PC-9 (cell line): Measurements from ENCODE around the gene LPCAT1. TPM values are rescaled to one million over a fixed set of nuclear protein-coding genes. Genes with fewer than 3 reads are reported as not detected.

Source experiments
- BruUV-seq: library from RNA; stranded (reverse); fragments of 400-500 nt; replicated peaks from 2 replicates; lab custom pipeline; 2021; lab: Mats Ljungman, UMichigan
- CTCF ChIA-PET: fragments of 300-600 bp; sonication (Branson Sonifier 250); formaldehyde crosslinking; loops from one replicate; lab custom pipeline; 2022; ENCODE audit warnings: antibody characterized with exemption; lab: Charles Lee
- POLR2A ChIA-PET: fragments of 300-600 bp; sonication (Branson Sonifier 250); formaldehyde crosslinking; loops from one replicate; lab custom pipeline; 2022; ENCODE audit warnings: antibody characterized with exemption; ENCODE audit not compliant: unreplicated experiment; lab: Charles Lee
- DNase-seq, 2 experiments: peaks; one replicate each; pipeline versions ENCODE4 v3.0.0 to v3.0.0-alpha.2; 2015 to 2022; ENCODE audit warnings: mixed read lengths in 1 of 2
- H2AFZ ChIP-seq: fragments of 200-600 bp; sonication (generic); 2 replicates; pipeline ENCODE4 v1.8.1; 2017; ENCODE audit warnings: antibody characterized with exemption
- H3F3A ChIP-seq: fragments of 200-600 bp; sonication (generic); 2 replicates; pipeline ENCODE4 v1.8.1; 2017; ENCODE audit warnings: antibody characterized with exemption, mild to moderate bottlenecking, low read depth; ENCODE audit not compliant: insufficient read depth
- H3K27ac ChIP-seq: fragments of 200-600 bp; sonication (generic); 2 replicates; pipeline ENCODE4 v1.6.1; 2016; ENCODE audit warnings: mixed run types
- H3K27me3 ChIP-seq: fragments of 200-600 bp; sonication (generic); 2 replicates; pipeline ENCODE4 v1.6.1; 2016; ENCODE audit warnings: low read depth, mixed run types; ENCODE audit not compliant: insufficient read depth
- H3K36me3 ChIP-seq: fragments of 200-600 bp; sonication (generic); 2 replicates; pipeline ENCODE4 v1.6.1; 2016; ENCODE audit warnings: low read depth, mixed run types
- H3K4me1 ChIP-seq: fragments of 200-600 bp; sonication (generic); replicated peaks from 2 replicates; pipeline ENCODE4 v1.6.1; 2016; ENCODE audit warnings: mixed run types; ENCODE audit not compliant: insufficient read depth
- H3K4me2 ChIP-seq: fragments of 200-600 bp; sonication (generic); 2 replicates; pipeline ENCODE4 v1.6.1; 2017; ENCODE audit warnings: mixed run types
- H3K4me3 ChIP-seq: fragments of 200-600 bp; sonication (generic); 2 replicates; pipeline ENCODE4 v1.6.1; 2016; ENCODE audit warnings: mixed run types
- H3K79me2 ChIP-seq: fragments of 200-600 bp; sonication (generic); 2 replicates; pipeline ENCODE4 v1.6.1; 2017; ENCODE audit warnings: low read depth, mixed run types
- H3K9me2 ChIP-seq: fragments of 200-600 bp; sonication (generic); 2 replicates; pipeline ENCODE4 v1.8.1; 2017; ENCODE audit warnings: mild to moderate bottlenecking; ENCODE audit not compliant: insufficient read depth
- H3K9me3 ChIP-seq: fragments of 200-600 bp; sonication (generic); 2 replicates; pipeline ENCODE4 v1.8.1; 2016; ENCODE audit warnings: low read depth; ENCODE audit not compliant: insufficient read depth
- H4K20me1 ChIP-seq: fragments of 200-600 bp; sonication (generic); 2 replicates; pipeline ENCODE4 v1.8.1; 2017; ENCODE audit not compliant: insufficient read depth
- EZH2 ChIP-seq: fragments of 200-600 bp; sonication (generic); IDR thresholded peaks from 2 replicates; pipeline ENCODE4 v1.8.0; 2017; ENCODE audit warnings: antibody characterized with exemption, low read depth
- intact Hi-C: fragments of 100-400 bp; cut with micrococcal nuclease; formaldehyde crosslinking; loops from one replicate; pipeline ENCODE4 v1.10.0; 2022; ENCODE audit not compliant: unreplicated experiment
- total RNA-seq: library from RNA; stranded (reverse); gene quantifications from 2 replicates; pipeline ENCODE4 v1.2.3, GENCODE V29; 2021
- TF ChIP-seq, protein P1 (sequence below): fragments of 200-600 bp; sonication (generic); conservative IDR thresholded peaks from 2 replicates; pipeline ENCODE4 v1.6.1; 2017; ENCODE audit warnings: mixed run types, antibody characterized with exemption, mild to moderate bottlenecking, moderate library complexity

Gene LPCAT1
- total RNA-seq, 1 experiment from 2014 or later, result 96.1 TPM

DNA sequence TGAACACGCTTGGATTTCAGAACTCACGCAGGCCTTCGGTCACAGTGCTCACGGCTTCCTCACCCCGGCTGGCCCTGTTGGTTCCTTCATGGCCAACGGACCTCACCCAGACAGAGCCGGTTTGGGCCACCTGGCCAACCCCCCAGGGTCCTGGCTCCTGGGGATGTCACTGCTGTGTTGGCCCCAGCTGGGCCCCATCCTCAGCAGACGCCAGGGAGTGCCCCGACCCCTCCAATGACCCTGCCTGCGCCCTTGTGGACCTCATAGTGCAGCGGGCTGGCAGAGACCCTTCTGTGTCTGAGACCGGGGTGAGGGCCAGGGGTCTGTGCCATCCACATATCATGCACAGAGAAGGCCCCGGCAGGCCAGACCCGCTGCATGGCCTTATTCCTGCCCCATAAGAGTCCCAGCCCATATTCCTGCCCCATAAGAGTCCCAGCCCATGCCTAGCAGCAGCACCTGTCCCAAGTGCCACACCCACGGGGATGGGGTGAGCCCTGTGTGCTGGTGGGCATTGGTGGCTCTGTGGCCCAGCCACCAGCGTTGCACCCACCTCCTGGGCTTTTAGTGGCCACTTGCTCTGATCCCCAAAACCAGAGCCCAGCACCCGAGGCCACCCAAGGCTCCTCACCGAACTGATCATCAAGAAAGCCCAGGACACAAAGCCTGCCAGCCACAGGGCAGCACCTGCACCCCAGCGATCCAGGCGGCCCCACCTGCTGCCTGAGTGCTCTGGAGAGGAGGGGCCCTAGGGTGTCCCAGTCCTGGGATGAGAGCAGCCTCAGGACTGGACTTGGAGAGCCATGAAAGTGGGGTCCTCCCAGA, 1.3 kb upstream of the LPCAT1 start:
- H3K4me1 ChIP-seq, result peaks cover 18% of the 10 kb centered on the region
- peaks cover 31% of the 10 kb centered on the region for H3K79me2 ChIP-seq
- peaks cover 17% of the 10 kb centered on the region for H4K20me1 ChIP-seq
- H3F3A ChIP-seq, result peaks cover 3% of the 10 kb centered on the region; the same call in 1 of the 2 replicates
- TF ChIP-seq, protein P1, sequence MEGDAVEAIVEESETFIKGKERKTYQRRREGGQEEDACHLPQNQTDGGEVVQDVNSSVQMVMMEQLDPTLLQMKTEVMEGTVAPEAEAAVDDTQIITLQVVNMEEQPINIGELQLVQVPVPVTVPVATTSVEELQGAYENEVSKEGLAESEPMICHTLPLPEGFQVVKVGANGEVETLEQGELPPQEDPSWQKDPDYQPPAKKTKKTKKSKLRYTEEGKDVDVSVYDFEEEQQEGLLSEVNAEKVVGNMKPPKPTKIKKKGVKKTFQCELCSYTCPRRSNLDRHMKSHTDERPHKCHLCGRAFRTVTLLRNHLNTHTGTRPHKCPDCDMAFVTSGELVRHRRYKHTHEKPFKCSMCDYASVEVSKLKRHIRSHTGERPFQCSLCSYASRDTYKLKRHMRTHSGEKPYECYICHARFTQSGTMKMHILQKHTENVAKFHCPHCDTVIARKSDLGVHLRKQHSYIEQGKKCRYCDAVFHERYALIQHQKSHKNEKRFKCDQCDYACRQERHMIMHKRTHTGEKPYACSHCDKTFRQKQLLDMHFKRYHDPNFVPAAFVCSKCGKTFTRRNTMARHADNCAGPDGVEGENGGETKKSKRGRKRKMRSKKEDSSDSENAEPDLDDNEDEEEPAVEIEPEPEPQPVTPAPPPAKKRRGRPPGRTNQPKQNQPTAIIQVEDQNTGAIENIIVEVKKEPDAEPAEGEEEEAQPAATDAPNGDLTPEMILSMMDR, result no peak
- no peak for TF ChIP-seq EZH2
- no peaks in the 10 kb centered on the region for H3K9me2 ChIP-seq
- no peaks in the 10 kb centered on the region for H3K9me3 ChIP-seq
- no peaks in the 10 kb centered on the region for H3K27me3 ChIP-seq
- TSS peak; percentile 77 for BruUV-seq
- no peak overlapping the region for H3K4me3 ChIP-seq
- intact Hi-C loops, result no loop called here
- no peak overlapping the region for H3K4me2 ChIP-seq
- H3K27ac ChIP-seq, result no peak overlapping the region
- 0 out of 2 replicates have a peak, but pooled peaks cover 4% of the 10 kb centered on the region for H3K36me3 ChIP-seq
- CTCF ChIA-PET, result no interaction called here
- H2AFZ ChIP-seq, result no peak overlapping the region
- POLR2A ChIA-PET, result no interaction called here
- peak in 1 of 2 experiments; percentile 3 for DNase-seq

DNA sequence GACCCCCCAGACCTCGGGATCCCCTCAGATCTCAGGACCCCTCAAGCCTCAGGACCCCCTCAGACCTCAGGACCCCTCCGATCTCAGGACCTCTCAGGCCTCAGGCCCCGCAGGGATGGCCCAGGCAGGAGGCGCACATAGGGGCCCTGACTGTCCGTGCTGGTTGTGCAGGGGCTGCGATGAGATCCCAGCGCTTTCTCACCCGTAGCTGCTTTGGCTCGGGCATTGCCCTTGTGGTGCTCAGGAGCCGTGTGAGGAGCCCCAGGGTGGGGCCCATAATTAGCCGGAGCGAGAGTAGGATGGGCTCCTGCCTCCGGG, 680 bp upstream of the LPCAT1 start:
- ChIA-PET POLR2A (no interaction called here), CTCF (interaction anchor here (0.6 kb wide), 1 partner anchor 82 kb away, joined by 3 read pairs; no protein-coding TSS in a partner anchor)
- H3K79me2 ChIP-seq, result peaks cover 37% of the 10 kb centered on the region
- peak overlapping the region; percentile 78 for H2AFZ ChIP-seq
- DNase-seq, result no peak
- H3K4me3 ChIP-seq, result peak overlapping the region; percentile 52
- peaks cover 18% of the 10 kb centered on the region for H3K4me1 ChIP-seq
- peaks cover 3% of the 10 kb centered on the region; the same call in 1 of the 2 replicates for H3F3A ChIP-seq
- H4K20me1 ChIP-seq, result peaks cover 23% of the 10 kb centered on the region
- no TSS peak for BruUV-seq
- intact Hi-C loops, result no loop called here
- peak overlapping the region; percentile 77 for H3K4me2 ChIP-seq
- no peaks in the 10 kb centered on the region for H3K27me3 ChIP-seq
- H3K9me3 ChIP-seq, result no peaks in the 10 kb centered on the region
- H3K9me2 ChIP-seq, result no peaks in the 10 kb centered on the region
- TF ChIP-seq, protein P1, result no peak
- TF ChIP-seq EZH2, result no peak
- no peak overlapping the region for H3K27ac ChIP-seq
- H3K36me3 ChIP-seq, result 0 out of 2 replicates have a peak, but pooled peaks cover 4% of the 10 kb centered on the region

- TF ChIP-seq, protein P1, result no peak
- TF ChIP-seq EZH2, result no peak
- peaks cover 6% of the 10 kb centered on the region; the same call in 1 of the 2 replicates for H3F3A ChIP-seq
- peaks cover 11% of the 10 kb centered on the region; the same call in 1 of the 2 replicates for H3K36me3 ChIP-seq
- H3K4me3 ChIP-seq, result peak overlapping the region; percentile 52
- no TSS peak for BruUV-seq
- no peaks in the 10 kb centered on the region for H3K9me3 ChIP-seq
- POLR2A ChIA-PET, result no interaction called here
- peak overlapping the region; percentile 89 for H3K4me2 ChIP-seq
- H3K9me2 ChIP-seq, result no peaks in the 10 kb centered on the region
- CTCF ChIA-PET, result no interaction called here
- intact Hi-C loops, result no loop called here
- DNase-seq, result no peak
- H4K20me1 ChIP-seq, result peaks cover 31% of the 10 kb centered on the region
- H3K27me3 ChIP-seq, result no peaks in the 10 kb centered on the region
- H3K79me2 ChIP-seq, result peaks cover 47% of the 10 kb centered on the region
- H2AFZ ChIP-seq, result peak overlapping the region; percentile 50; the same call in 1 of the 2 replicates
- peaks cover 18% of the 10 kb centered on the region for H3K4me1 ChIP-seq
- H3K27ac ChIP-seq, result no peak overlapping the region
These were observed 324 bp downstream of the LPCAT1 start for GRCh38 chr5:1523480-1523792.
